RPMI8226 (cell line): ENCODE results near the gene WIPF2.

Experiments
- DNase-seq: peaks from one replicate; pipeline ENCODE4 v3.0.0-alpha.2; 2015

Gene WIPF2

DNA sequence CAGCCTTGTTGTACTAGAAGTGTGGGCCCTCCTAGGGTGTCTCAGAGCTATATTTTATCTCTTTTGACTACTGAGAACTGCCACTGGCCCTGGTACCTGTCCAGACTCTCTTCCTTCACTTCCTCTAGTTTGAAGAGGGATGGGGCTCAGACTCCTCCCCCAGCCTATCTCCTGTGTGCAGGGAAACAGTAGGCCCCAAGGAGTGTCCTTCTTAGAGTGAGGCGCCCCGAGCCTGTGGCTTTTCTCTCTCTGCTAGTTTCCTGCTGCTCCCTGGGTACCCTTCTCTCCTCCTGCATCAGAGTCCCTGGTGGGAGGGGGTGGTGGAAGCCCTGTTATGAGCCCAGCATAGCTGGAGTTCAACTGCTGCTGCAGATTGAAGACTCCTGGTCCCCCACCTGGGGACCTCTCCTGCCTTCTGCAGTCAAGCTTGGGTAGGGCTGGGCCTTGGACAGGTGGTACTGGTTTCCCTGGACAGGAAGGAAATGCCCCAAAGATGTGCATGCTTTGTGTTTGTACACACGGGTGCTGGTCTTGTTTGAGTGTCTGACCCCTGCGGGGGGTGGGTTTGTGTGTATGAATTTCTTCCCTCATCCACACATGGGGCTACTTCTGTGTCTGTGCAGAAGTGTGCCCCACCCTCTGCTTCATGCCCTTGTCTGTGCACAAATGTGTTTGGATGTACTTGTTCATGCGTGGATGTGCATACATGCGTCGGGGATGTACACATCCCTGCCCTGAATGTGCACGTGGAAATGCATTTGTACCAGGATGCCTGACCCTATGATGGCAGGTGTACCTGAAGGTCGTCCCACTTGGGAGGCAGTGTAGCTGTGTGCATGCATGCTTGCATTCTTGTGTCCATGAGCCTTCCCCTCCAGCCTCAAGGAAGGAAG, 96.8 kb downstream of the WIPF2 start:
- DNase-seq: peak; percentile 59

DNA sequence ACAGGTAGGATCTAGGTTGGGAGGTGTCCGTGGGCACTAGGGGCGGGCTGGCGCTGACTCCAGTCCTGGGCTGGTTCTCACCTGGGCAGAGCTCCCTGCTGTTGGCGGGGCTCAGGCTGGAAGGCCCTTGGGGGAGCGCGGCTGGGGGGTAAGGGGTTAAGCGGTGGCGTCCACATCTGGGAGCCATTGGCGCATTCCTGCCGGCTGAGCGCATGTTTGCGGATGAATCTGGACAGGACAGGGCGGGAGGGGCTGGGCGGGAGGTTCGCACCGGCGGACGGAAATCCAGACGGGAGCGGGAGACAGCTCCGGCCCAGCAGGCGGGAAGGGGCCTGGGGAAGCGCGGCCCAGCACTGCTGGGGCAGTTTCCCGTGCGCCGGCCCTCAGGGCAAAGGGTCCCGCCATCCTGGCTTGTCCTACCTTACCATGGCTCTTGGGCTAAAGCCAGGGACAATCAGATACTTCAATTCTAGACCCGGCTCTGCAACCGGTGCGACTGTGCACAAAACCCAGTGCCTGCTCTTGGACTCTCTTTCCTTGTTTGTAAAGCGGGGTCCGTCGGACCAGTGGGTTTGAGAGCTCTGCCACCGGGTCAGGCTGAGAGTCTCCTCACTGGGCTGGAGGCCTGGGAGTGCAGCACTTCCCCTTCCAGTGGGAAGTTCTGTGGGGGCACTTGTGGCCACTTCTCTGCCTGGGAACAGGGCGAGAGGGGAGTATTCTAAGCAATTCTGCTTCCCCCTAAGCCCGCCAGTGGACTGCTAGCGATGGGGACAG, 97.7 kb downstream of the WIPF2 start:
- DNase-seq: peak; percentile 3

GRCh38 chr17:40317345-40317873, 98.3 kb downstream of the WIPF2 start:
- peak; percentile 64 for DNase-seq

DNA sequence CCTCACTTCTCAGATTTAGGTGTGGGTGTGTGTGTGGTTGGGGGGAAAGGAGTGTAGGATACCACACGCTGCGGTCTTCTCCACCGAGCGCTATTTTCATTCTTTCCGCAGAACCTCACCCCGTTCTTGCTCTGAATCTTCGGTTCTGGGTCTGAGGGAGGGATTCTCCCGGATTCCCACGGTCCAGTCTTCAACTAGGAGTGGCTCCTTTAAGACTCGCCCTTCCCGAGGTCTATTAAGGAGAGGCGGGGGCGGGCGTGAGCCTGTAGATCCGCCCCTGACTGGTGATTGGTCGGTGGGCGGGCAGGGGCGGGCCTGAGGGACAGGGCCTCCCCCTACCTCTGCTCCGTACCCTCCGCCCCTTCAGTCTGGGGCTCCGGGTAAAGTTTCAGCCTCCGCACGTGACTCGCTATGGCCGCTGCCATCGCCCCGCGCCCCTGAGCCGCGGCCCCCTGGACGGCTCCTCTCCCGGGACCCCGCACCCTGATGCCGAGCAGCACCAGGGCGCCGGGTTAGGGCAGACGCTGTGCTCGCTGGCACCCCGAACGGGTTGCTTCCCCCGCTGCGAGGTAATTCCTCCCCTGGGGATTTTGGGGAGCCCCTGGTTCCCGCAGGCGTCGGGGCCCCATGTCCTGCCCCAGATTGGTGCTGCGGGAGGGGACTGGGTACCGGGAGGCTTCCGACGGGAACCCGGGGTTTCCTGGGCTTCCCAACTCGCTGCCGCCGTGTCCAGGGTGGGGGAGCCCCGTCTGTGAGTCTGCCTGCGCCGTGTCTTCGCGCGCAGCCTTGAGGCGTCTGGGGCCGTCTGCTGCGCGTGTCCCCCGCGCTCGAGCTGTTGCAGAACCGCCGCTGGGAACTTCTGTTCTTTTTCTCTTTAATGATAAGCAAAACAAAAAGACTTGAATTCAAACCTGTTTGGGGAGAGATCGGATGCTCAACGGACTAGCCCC, 99.1 kb downstream of the WIPF2 start:
- peak; percentile 97 for DNase-seq

GRCh38 chr17:40318830-40319391, 99.8 kb downstream of the WIPF2 start:
- peak; percentile 17 for DNase-seq

- peak; percentile 85 for DNase-seq
These were observed 100.8 kb downstream of the WIPF2 start for GRCh38 chr17:40319651-40320540.

DNA sequence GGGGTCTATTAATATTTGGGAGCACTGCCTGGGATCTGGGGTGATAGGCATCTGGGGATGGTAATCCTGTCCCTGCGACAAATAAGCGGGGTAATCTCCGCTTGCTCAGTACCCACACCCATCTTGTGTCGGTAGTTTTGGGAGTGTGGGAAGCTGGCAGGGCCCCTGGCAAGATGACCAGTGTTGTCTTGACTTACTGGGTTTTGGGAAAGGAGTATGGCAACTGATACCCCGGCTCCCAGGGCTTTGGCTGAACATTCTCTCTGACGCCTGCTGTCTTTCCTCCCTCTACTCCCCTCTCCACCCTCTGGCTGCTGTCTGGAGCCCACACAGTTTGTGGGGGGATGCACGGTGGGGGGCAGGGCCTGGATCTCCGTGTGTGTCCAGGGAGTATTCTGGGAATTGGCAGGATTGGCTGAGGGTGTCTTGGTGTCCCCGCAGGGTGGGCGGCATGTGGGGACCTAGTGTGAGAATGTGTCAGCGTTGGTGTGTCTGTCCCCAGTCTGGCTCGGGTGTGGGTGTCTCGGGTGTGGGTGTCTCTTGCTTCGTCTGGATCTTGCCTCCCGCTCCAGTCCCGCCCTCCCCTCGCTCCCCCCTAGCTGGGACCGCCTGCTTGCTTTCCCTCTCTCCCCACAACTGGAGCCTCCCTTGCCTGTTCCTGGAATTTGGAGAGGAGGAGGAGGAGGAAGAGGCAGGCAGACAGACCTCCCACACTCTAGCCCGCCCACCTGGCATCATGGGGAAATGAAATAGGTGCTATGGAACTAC, 101.8 kb downstream of the WIPF2 start:
- peak; percentile 34 for DNase-seq

- peak; percentile 53 for DNase-seq
These were observed 102.4 kb downstream of the WIPF2 start for GRCh38 chr17:40321524-40321929.

DNA sequence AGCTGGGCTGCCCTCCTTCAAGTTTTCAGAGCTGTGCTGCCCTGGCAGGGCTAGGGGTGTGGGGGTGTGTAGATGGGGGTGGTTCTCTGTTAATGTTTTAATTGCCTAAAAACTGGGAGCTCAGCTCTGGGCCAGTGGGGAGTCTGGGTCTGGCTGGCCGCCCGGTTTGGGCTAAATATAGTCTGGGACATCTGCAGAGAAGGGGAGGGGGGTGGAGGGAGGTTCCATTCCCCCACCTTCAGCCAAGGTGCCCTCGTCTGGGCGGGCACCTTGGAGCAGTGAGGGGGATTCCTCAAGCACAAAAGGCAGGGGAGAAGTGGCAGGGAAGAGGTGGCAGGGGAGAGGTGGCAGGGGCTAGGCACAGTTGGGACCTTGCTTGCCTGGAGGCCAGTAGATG, 102.9 kb downstream of the WIPF2 start:
- peak; percentile 93 for DNase-seq

- DNase-seq: peak; percentile 95
These were observed 103.5 kb downstream of the WIPF2 start for GRCh38 chr17:40322358-40323315.

GRCh38 chr17:40323391-40324381, 104.6 kb downstream of the WIPF2 start:
- peak; percentile 55 for DNase-seq

DNA sequence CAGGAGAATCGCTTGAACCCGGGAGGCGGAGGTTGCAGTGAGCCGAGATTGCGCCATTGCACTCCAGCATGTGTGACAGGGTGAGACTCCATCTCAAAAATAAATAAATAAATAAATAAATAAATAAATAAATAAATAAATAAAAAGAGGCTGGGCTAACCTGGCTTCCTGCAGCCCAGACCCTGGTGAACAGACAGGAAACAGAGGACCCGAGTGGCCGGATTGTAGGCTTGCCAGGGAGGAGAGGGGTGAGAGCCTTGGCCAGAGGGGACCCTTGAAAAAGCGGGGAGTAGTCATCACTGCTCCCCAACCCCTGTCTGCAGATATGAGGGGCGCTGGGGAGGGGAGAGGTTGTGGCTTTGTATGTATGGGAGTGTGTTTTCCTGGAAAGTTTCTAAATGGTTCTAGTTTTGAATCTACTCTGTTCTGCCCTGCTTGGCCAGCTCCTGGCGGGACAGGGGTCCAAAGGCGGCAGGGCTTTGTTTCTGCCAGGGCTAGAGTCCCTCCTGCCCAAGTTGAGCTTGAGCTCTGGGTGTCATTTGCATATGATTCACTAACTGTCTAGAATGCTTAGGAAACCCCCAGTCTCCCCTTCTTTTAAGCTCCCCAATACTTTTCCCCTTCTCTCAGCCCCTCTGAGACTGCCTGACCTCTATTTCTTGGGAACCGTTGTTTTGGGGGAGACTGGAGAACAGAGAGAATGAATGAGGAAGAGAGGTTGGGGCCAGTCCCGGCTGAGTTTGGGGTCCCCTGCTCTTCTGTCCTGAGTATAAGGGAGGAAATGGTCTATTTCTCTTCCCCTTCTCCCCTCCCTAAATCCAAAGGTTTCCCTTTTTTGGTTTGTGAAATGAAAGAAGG, 106.3 kb downstream of the WIPF2 start:
- peak; percentile 5 for DNase-seq

DNA sequence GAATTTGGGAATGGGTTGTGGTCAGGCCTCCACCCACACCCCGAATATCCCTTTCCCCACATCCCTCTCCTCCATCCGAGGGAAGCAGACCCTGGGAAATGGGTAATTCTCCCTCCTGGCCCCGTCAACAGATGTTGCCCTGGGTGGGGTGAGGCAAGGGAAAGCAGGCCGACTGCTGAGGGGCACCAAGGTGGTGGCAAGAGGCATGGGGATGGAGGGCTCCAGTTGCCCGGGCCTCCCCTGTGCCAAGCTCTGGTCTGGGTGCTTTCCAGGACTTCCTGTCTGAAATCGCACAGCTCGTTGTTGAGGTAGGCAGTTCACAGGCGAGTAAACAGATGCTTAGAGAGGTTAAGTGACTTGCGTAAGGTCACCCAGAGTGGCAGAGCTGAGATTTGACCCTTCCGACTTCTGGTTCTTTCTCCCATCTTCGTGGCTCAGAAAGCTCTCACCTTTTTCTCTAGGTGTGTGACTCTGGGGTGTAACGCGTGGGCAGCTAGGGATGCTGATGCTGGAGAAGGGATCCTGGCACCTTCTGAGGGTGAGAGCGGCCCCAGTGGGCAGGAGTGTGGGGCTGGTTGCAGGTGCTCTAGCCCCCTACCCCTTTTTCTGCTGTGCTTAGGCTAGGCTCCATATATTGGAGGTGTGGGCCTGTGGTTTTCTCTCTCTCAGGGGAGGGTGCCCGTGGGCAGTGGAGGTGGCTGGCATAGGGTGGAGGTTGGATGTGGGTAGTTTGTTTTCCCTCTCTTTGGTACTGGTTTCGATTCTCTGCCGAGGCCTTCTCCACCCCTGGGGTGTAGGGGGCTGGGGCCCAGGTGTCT, 107.1 kb downstream of the WIPF2 start:
- peak; percentile 88 for DNase-seq

DNA sequence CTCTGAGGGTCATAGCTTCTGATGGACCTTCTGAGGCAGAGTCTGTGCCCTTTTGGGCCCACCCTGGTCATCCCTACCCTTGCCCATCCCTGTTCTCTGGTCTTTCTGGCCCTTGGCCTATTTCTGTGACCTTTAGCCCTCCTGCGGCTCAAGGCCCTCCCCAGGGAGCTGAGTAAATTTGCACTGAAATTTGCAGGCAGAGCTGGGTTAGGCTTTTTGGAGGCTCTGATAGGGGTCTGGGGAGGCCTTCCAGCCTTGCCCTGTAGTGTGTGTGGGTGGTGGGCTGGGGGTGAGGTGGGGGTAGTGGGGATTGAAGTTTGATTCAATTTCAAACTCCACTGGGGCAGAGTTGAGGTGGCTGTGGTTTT, 107.7 kb downstream of the WIPF2 start:
- no peak for DNase-seq

DNA sequence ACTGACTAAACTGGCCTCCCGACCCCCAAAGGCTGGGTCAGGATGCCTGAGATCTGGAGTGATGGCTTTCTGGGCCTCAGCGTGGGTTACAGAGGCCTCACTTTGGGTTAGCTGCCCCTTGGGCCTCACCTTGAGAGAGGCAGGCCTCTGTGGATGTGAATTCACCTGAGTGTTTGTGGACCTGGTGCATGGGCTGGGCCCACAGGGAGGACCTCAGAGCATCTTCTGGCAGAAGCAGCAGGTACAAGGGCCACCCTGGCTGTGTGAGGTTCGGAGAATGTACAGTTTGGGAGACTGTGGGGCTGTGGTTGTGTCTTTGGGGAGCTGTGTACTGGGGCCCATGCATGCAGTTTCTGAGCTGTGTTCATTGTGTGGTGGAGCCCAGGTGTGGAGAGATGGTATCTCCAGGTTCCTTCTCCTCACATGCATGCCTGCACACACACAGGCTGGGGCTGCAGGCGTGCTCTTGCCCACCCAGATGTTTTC, 108.2 kb downstream of the WIPF2 start:
- no peak for DNase-seq
